ENCODE measurements around the gene ABO. TPM values are rescaled to one million over a fixed set of nuclear protein-coding genes. Genes with fewer than 3 reads are reported as not detected.
"Not testable (repeated sequence)": the region's sequence is repeated elsewhere in the genome, so short reads cannot be mapped to it uniquely, and the experiment has no call there.

The ABO gene
- total RNA-seq, 2 donors from 2014 or later: 0.35 to 1.2 TPM

GRCh38 chr9:133217333-133217988 lies 57.5 kb downstream of the ABO start:
- not testable (repeated sequence) for H3K9ac ChIP-seq (ENCODE audit: extremely low read depth, low read length, poor library complexity, severe bottlenecking); DNase-seq; H3K9me3 Mint-ChIP-seq; H3K4me1 ChIP-seq (ENCODE audit: control insufficient read depth, insufficient read depth, low read length); H3K4me1 Mint-ChIP-seq; H3K4me3 ChIP-seq (ENCODE audit: low read length); H3K9me3 ChIP-seq (ENCODE audit: control insufficient read depth, low read length); H3K27ac ChIP-seq (ENCODE audit: low read depth, low read length); H3K36me3 Mint-ChIP-seq (ENCODE audit: low read depth); H3K36me3 ChIP-seq (ENCODE audit: control insufficient read depth, insufficient read depth, low read length); H3K4me3 Mint-ChIP-seq; H3K27ac Mint-ChIP-seq
- peaks cover 34% of the 10 kb centered on the region for H3K27me3 ChIP-seq (ENCODE audit: control insufficient read depth, insufficient read depth, low read length, poor library complexity, severe bottlenecking)
- H3K27me3 Mint-ChIP-seq (ENCODE audit: insufficient read depth): peaks cover 77% of the 10 kb centered on the region
- 54 to 75% methylated on average over 6 to 12 of the region's 12 CpGs for WGBS, 2 experiments (ENCODE audit: insufficient coverage in 1 of 2, insufficient read length in 1 of 2)

- not testable (repeated sequence) for H3K36me3 ChIP-seq (ENCODE audit: control insufficient read depth, insufficient read depth, low read length); H3K4me1 ChIP-seq (ENCODE audit: control insufficient read depth, insufficient read depth, low read length); H3K27ac Mint-ChIP-seq; DNase-seq; H3K9me3 ChIP-seq (ENCODE audit: control insufficient read depth, low read length); H3K36me3 Mint-ChIP-seq (ENCODE audit: low read depth); H3K27ac ChIP-seq (ENCODE audit: low read depth, low read length); H3K4me3 Mint-ChIP-seq; H3K9me3 Mint-ChIP-seq; H3K9ac ChIP-seq (ENCODE audit: extremely low read depth, low read length, poor library complexity, severe bottlenecking); H3K4me3 ChIP-seq (ENCODE audit: low read length); H3K4me1 Mint-ChIP-seq
- 62 to 85% methylated on average over 2 to 4 of the region's 4 CpGs for WGBS, 2 experiments (ENCODE audit: insufficient coverage in 1 of 2, insufficient read length in 1 of 2)
- H3K27me3 Mint-ChIP-seq (ENCODE audit: insufficient read depth): peaks cover 76% of the 10 kb centered on the region
- H3K27me3 ChIP-seq (ENCODE audit: control insufficient read depth, insufficient read depth, low read length, poor library complexity, severe bottlenecking): peaks cover 36% of the 10 kb centered on the region
Measured at GRCh38 chr9:133214276-133214675, 60.7 kb downstream of the ABO start.

- Mint-ChIP-seq H3K27me3 (ENCODE audit: insufficient read depth) (peaks cover 49% of the 10 kb centered on the region), H3K36me3 (ENCODE audit: low read depth) (no peaks in the 10 kb centered on the region), H3K4me3 (no peak overlapping the region)
Measured at GRCh38 chr9:133210609-133211008, 64.4 kb downstream of the ABO start.

GRCh38 chr9:133210202-133210532 lies 64.8 kb downstream of the ABO start:
- H3K4me1 ChIP-seq (ENCODE audit: control insufficient read depth, insufficient read depth, low read length): no peaks in the 10 kb centered on the region
- Mint-ChIP-seq H3K27ac (no peak overlapping the region), H3K4me3 (no peak overlapping the region), H3K9me3 (peaks cover 2% of the 10 kb centered on the region), H3K4me1 (no peaks in the 10 kb centered on the region), H3K36me3 (ENCODE audit: low read depth) (no peaks in the 10 kb centered on the region), H3K27me3 (ENCODE audit: insufficient read depth) (peaks cover 45% of the 10 kb centered on the region)
- no peak overlapping the region for H3K4me3 ChIP-seq (ENCODE audit: low read length)
- H3K9me3 ChIP-seq (ENCODE audit: control insufficient read depth, low read length): no peaks in the 10 kb centered on the region
- no peak overlapping the region for H3K9ac ChIP-seq (ENCODE audit: extremely low read depth, low read length, poor library complexity, severe bottlenecking)
- H3K36me3 ChIP-seq (ENCODE audit: control insufficient read depth, insufficient read depth, low read length): no peaks in the 10 kb centered on the region
- DNase-seq: no peak
- no peak for TF ChIP-seq CTCF (conservative IDR thresholded peaks at IDR 0.05)
- 75 to 79% methylated on average over 1 to 7 of the region's 7 CpGs for WGBS, 2 experiments (ENCODE audit: insufficient coverage in 1 of 2, insufficient read length in 1 of 2)
- H3K27me3 ChIP-seq (ENCODE audit: control insufficient read depth, insufficient read depth, low read length, poor library complexity, severe bottlenecking): peaks cover 20% of the 10 kb centered on the region
- H3K27ac ChIP-seq (ENCODE audit: low read depth, low read length): no peak overlapping the region

More at GRCh38 chr9:133210609-133211008, 64.4 kb downstream of the ABO start:
- Histone ChIP-seq H3K4me1 (ENCODE audit: control insufficient read depth, insufficient read depth, low read length) (no peaks in the 10 kb centered on the region), H3K9me3 (ENCODE audit: control insufficient read depth, low read length) (no peaks in the 10 kb centered on the region), H3K36me3 (ENCODE audit: control insufficient read depth, insufficient read depth, low read length) (no peaks in the 10 kb centered on the region), H3K4me3 (ENCODE audit: low read length) (no peak overlapping the region), H3K9ac (ENCODE audit: extremely low read depth, low read length, poor library complexity, severe bottlenecking) (no peak overlapping the region), H3K27ac (ENCODE audit: low read depth, low read length) (no peak overlapping the region), H3K27me3 (ENCODE audit: control insufficient read depth, insufficient read depth, low read length, poor library complexity, severe bottlenecking) (peaks cover 24% of the 10 kb centered on the region)
- no peaks in the 10 kb centered on the region for H3K4me1 Mint-ChIP-seq
- TF ChIP-seq CTCF (conservative IDR thresholded peaks at IDR 0.05): no peak
- no peak for DNase-seq
- H3K27ac Mint-ChIP-seq: no peak overlapping the region
- peaks cover 5% of the 10 kb centered on the region for H3K9me3 Mint-ChIP-seq
- 79 to 88% methylated on average over 3 to 7 of the region's 7 CpGs for WGBS, 2 experiments (ENCODE audit: insufficient coverage in 1 of 2, insufficient read length in 1 of 2)

GRCh38 chr9:133209327-133210201 lies 65.4 kb downstream of the ABO start:
- H3K27ac ChIP-seq (ENCODE audit: low read depth, low read length); H3K9ac ChIP-seq (ENCODE audit: extremely low read depth, low read length, poor library complexity, severe bottlenecking); H3K4me1 Mint-ChIP-seq; H3K4me3 Mint-ChIP-seq; H3K27ac Mint-ChIP-seq; DNase-seq; H3K9me3 ChIP-seq (ENCODE audit: control insufficient read depth, low read length); H3K4me1 ChIP-seq (ENCODE audit: control insufficient read depth, insufficient read depth, low read length); H3K4me3 ChIP-seq (ENCODE audit: low read length); H3K36me3 ChIP-seq (ENCODE audit: control insufficient read depth, insufficient read depth, low read length); H3K36me3 Mint-ChIP-seq (ENCODE audit: low read depth); H3K9me3 Mint-ChIP-seq: not testable (repeated sequence)
- 86 to 94% methylated on average over 18 to 29 of the region's 29 CpGs for WGBS, 2 experiments (ENCODE audit: insufficient coverage in 1 of 2, insufficient read length in 1 of 2)
- H3K27me3 ChIP-seq (ENCODE audit: control insufficient read depth, insufficient read depth, low read length, poor library complexity, severe bottlenecking): peaks cover 20% of the 10 kb centered on the region
- peaks cover 42% of the 10 kb centered on the region for H3K27me3 Mint-ChIP-seq (ENCODE audit: insufficient read depth)
